SK-N-SH treated with all-trans-retinoic acid at 6 μM for 48 hours (cell line): ENCODE data around the gene DAGLB.

ENCODE experiments used
- ATAC-seq: fragments of 200-7000 bp; cut with Tn5 transposase; 3 replicates; pipeline ENCODE4 v1.9.1; 2020; ENCODE audit warnings: mild to moderate bottlenecking, moderate library complexity
- ARNTL ChIP-seq: fragments of 450-650 bp; formaldehyde crosslinking; IDR thresholded peaks from 2 replicates; pipeline ENCODE4 v1.5.0; 2020; ENCODE audit warnings: low read depth, mild to moderate bottlenecking, moderate library complexity, borderline replicate concordance
- BACH2 ChIP-seq: fragments of 250-450 bp; sonication (Bioruptor Pico); IDR thresholded peaks from 2 replicates; pipeline ENCODE4 v1.9.0; 2021; ENCODE audit warnings: mild to moderate bottlenecking, borderline replicate concordance
- CREB5 ChIP-seq: fragments of 250-450 bp; sonication (Bioruptor Pico); IDR thresholded peaks from 2 replicates; pipeline ENCODE4 v1.5.1; 2020; ENCODE audit warnings: low read depth, mild to moderate bottlenecking, moderate library complexity
- CSDC2 ChIP-seq: fragments of 250-450 bp; sonication (Bioruptor Pico); IDR thresholded peaks from 2 replicates; pipeline ENCODE4 v1.5.0; 2020; ENCODE audit warnings: mild to moderate bottlenecking, moderate library complexity
- ESRRG ChIP-seq: fragments of 250-450 bp; sonication (Bioruptor Pico); IDR thresholded peaks from 2 replicates; pipeline ENCODE4 v1.6.1; 2021; ENCODE audit warnings: mild to moderate bottlenecking
- ISL1 ChIP-seq: fragments of 250-450 bp; sonication (Bioruptor Pico); IDR thresholded peaks from 2 replicates; pipeline ENCODE4 v2.1.2; 2022; ENCODE audit warnings: mild to moderate bottlenecking, moderate library complexity
- PATZ1 ChIP-seq: fragments of 250-450 bp; sonication (Bioruptor Pico); IDR thresholded peaks from 2 replicates; pipeline ENCODE4 v1.8.0; 2020; ENCODE audit warnings: mild to moderate bottlenecking, moderate library complexity, borderline replicate concordance
- RARB ChIP-seq: fragments of 250-450 bp; sonication (Bioruptor Pico); IDR thresholded peaks from 2 replicates; pipeline ENCODE4 v1.8.0; 2021; ENCODE audit warnings: mild to moderate bottlenecking, moderate library complexity
- SNAI2 ChIP-seq: fragments of 250-450 bp; sonication (Bioruptor Pico); IDR thresholded peaks from 2 replicates; pipeline ENCODE4 v1.5.0; 2020; ENCODE audit warnings: mild to moderate bottlenecking, moderate library complexity
- TCF4 ChIP-seq: fragments of 250-450 bp; sonication (Bioruptor Pico); IDR thresholded peaks from 2 replicates; pipeline ENCODE4 v1.8.0; 2021; ENCODE audit warnings: mild to moderate bottlenecking, moderate library complexity, borderline replicate concordance
- TOX ChIP-seq: fragments of 250-450 bp; sonication (Bioruptor Pico); IDR thresholded peaks from 2 replicates; pipeline ENCODE4 v1.8.0; 2021; ENCODE audit warnings: mild to moderate bottlenecking, moderate library complexity, borderline replicate concordance
- ZC3H10 ChIP-seq: fragments of 250-450 bp; sonication (Bioruptor Pico); IDR thresholded peaks from 2 replicates; pipeline ENCODE4 v1.5.1; 2021; ENCODE audit warnings: mild to moderate bottlenecking, moderate library complexity
- ZFP3 ChIP-seq: fragments of 250-450 bp; sonication (Bioruptor Pico); IDR thresholded peaks from 2 replicates; pipeline ENCODE4 v1.5.0; 2020; ENCODE audit warnings: mild to moderate bottlenecking, moderate library complexity
- ZFP30 ChIP-seq: fragments of 450-650 bp; formaldehyde crosslinking; IDR thresholded peaks from 2 replicates; pipeline ENCODE4 v1.5.0; 2022; ENCODE audit warnings: mild to moderate bottlenecking, moderate library complexity
- ZNF565 ChIP-seq: fragments of 450-650 bp; formaldehyde crosslinking; conservative IDR thresholded peaks from 2 replicates; pipeline ENCODE4 v1.5.0; 2020; ENCODE audit warnings: low read depth, mild to moderate bottlenecking, moderate library complexity
- ZNF70 ChIP-seq: fragments of 450-650 bp; formaldehyde crosslinking; IDR thresholded peaks from 2 replicates; pipeline ENCODE4 v1.5.0; 2020; ENCODE audit warnings: mild to moderate bottlenecking, moderate library complexity
- ZNF8 ChIP-seq: fragments of 450-650 bp; formaldehyde crosslinking; IDR thresholded peaks from 2 replicates; pipeline ENCODE4 v1.5.0; 2020; ENCODE audit warnings: mild to moderate bottlenecking, moderate library complexity
- TF ChIP-seq, protein P1 (sequence below): fragments of 250-450 bp; sonication (Bioruptor Pico); IDR thresholded peaks from 2 replicates; pipeline ENCODE4 v1.8.0; 2021; ENCODE audit warnings: low read depth, mild to moderate bottlenecking, moderate library complexity, borderline replicate concordance
- TF ChIP-seq, protein P2 (sequence below): fragments of 250-450 bp; sonication (Bioruptor Pico); IDR thresholded peaks from 2 replicates; pipeline ENCODE4 v1.5.1; 2021; ENCODE audit warnings: mild to moderate bottlenecking, moderate library complexity

Gene DAGLB

GRCh38 chr7:6491194-6491593, 43.4 kb upstream of the DAGLB start:
- no peak for TF ChIP-seq SNAI2
- no peak for TF ChIP-seq ZNF565
- no peak for TF ChIP-seq PATZ1
- no peak for TF ChIP-seq ZNF8 (CRISPR knock-in tag)
- TF ChIP-seq ZC3H10 (CRISPR knock-in tag): no peak
- TF ChIP-seq, protein P1, sequence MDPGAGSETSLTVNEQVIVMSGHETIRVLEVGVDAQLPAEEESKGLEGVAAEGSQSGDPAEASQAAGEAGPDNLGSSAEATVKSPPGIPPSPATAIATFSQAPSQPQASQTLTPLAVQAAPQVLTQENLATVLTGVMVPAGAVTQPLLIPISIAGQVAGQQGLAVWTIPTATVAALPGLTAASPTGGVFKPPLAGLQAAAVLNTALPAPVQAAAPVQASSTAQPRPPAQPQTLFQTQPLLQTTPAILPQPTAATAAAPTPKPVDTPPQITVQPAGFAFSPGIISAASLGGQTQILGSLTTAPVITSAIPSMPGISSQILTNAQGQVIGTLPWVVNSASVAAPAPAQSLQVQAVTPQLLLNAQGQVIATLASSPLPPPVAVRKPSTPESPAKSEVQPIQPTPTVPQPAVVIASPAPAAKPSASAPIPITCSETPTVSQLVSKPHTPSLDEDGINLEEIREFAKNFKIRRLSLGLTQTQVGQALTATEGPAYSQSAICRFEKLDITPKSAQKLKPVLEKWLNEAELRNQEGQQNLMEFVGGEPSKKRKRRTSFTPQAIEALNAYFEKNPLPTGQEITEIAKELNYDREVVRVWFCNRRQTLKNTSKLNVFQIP (CRISPR knock-in tag): no peak
- no peak for TF ChIP-seq ZNF70 (CRISPR knock-in tag)
- TF ChIP-seq BACH2: no peak
- no peak for TF ChIP-seq TCF4
- TF ChIP-seq ISL1 (CRISPR knock-in tag): no peak
- TF ChIP-seq CREB5 (CRISPR knock-in tag): no peak
- no peak for ATAC-seq

DNA sequence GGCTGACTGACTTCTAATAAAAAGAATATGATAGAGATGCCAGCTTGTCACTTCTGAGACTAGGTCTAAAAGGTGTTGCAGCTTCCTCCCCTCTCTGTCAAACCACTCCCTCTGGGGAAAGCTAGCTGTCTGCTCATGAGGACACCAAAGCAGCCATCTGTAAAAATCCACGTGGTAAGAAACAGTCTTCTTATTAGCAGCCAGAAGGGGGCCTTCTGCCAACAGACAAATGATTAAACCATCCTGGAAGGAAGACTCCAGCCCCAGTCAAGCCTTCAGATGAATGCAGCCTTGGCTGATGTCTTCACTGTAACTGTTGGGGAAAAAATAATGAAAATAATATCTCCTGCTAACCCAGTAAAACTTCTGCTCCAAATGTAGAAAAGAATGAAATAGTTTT, 41.9 kb upstream of the DAGLB start:
- no peak for ATAC-seq

GRCh38 chr7:6487184-6487545, 39.4 kb upstream of the DAGLB start:
- TF ChIP-seq, protein P2, sequence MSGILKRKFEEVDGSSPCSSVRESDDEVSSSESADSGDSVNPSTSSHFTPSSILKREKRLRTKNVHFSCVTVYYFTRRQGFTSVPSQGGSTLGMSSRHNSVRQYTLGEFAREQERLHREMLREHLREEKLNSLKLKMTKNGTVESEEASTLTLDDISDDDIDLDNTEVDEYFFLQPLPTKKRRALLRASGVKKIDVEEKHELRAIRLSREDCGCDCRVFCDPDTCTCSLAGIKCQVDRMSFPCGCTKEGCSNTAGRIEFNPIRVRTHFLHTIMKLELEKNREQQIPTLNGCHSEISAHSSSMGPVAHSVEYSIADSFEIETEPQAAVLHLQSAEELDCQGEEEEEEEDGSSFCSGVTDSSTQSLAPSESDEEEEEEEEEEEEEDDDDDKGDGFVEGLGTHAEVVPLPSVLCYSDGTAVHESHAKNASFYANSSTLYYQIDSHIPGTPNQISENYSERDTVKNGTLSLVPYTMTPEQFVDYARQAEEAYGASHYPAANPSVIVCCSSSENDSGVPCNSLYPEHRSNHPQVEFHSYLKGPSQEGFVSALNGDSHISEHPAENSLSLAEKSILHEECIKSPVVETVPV: no peak
- TF ChIP-seq TOX (CRISPR knock-in tag) (no peak), TCF4 (no peak), CREB5 (CRISPR knock-in tag) (no peak), SNAI2 (no peak), ARNTL (CRISPR knock-in tag) (no peak), BACH2 (no peak), PATZ1 (no peak)
- ATAC-seq: no peak

More for the DNA sequence above, 41.9 kb upstream of the DAGLB start:
- TF ChIP-seq ZFP3 (CRISPR knock-in tag): no peak
- no peak for TF ChIP-seq ARNTL (CRISPR knock-in tag)
- TF ChIP-seq SNAI2: no peak
- TF ChIP-seq RARB (CRISPR knock-in tag): no peak
- no peak for TF ChIP-seq ZC3H10 (CRISPR knock-in tag)
- TF ChIP-seq CSDC2 (CRISPR knock-in tag): no peak
- no peak for TF ChIP-seq ZNF8 (CRISPR knock-in tag)
- no peak for TF ChIP-seq BACH2
- TF ChIP-seq ZFP30: no peak
- TF ChIP-seq CREB5 (CRISPR knock-in tag): no peak
- no peak for TF ChIP-seq TOX (CRISPR knock-in tag)
- TF ChIP-seq ESRRG (CRISPR knock-in tag): no peak
- TF ChIP-seq, all 23 proteins: peak for 0
